ENCODE data around the gene SRGAP2. TPM values are rescaled to one million over a fixed set of nuclear protein-coding genes. Genes with fewer than 3 reads are reported as not detected.
"Not testable (repeated sequence)": the region's sequence is repeated elsewhere in the genome, so short reads cannot be mapped to it uniquely, and the experiment has no call there.

Gene SRGAP2
- total RNA-seq, 1 experiment from 2014 or later = 36.5 TPM

- H3K4me1 ChIP-seq (ENCODE audit: insufficient read depth, low read length); H4K91ac ChIP-seq (ENCODE audit: insufficient read length, low read depth, low read length); H2BK5ac ChIP-seq (ENCODE audit: insufficient read length, low read length); H3K56ac ChIP-seq (ENCODE audit: insufficient read length, low read depth, low read length); H3K23ac ChIP-seq (ENCODE audit: insufficient read length, low read depth, low read length); H3K14ac ChIP-seq (ENCODE audit: insufficient read depth, low read length); H3K4me2 ChIP-seq (ENCODE audit: insufficient read depth, insufficient read length, low read length); H2BK20ac ChIP-seq (ENCODE audit: low read depth, low read length, poor library complexity, severe bottlenecking); DNase-seq; H3T11ph ChIP-seq (ENCODE audit: low read length); H3K23me2 ChIP-seq (ENCODE audit: insufficient read length, low read depth, low read length, poor library complexity, severe bottlenecking); H3K4ac ChIP-seq (ENCODE audit: low read depth, low read length); H2AFZ ChIP-seq (ENCODE audit: low read length); H3K36me3 Mint-ChIP-seq (ENCODE audit: insufficient read depth in 1 of 3, low read depth in 3 of 3); H3K18ac ChIP-seq (ENCODE audit: insufficient read length, low read depth, low read length); H4K20me1 ChIP-seq (ENCODE audit: control insufficient read depth, insufficient read depth, insufficient read length); H4K5ac ChIP-seq (ENCODE audit: insufficient read length, low read depth, low read length); H2AK5ac ChIP-seq (ENCODE audit: insufficient read length, low read length); H2BK12ac ChIP-seq (ENCODE audit: insufficient read length, low read depth, low read length); H2BK15ac ChIP-seq (ENCODE audit: low read depth, low read length); H2BK120ac ChIP-seq (ENCODE audit: low read depth, low read length, poor library complexity, severe bottlenecking); H4K8ac ChIP-seq (replicated peaks; ENCODE audit: insufficient read length, low read depth, low read length); H3K27ac ChIP-seq (ENCODE audit: insufficient read length, low read depth, low read length); H3K27ac Mint-ChIP-seq; H3K27me3 ChIP-seq (ENCODE audit: insufficient read depth, low read length); H3K4me3 Mint-ChIP-seq; H3K4me1 Mint-ChIP-seq; H3K9ac ChIP-seq (ENCODE audit: extremely low read depth, insufficient read length, low read length); H3K27me3 Mint-ChIP-seq (ENCODE audit: low read depth); H3K79me2 ChIP-seq (ENCODE audit: insufficient read depth, low read length); H3K79me1 ChIP-seq (ENCODE audit: insufficient read depth, low read depth, low read length, poor library complexity, severe bottlenecking); H3K9me3 ChIP-seq (ENCODE audit: control insufficient read depth, low read depth, low read length); H3K9me3 Mint-ChIP-seq: not testable (repeated sequence)
- no CpG with 5 or more reads among the region's 3 CpGs for WGBS (ENCODE audit: extremely low coverage, insufficient read length, low lambda C conversion rate)
Measured at GRCh38 chr1:206218285-206218684, 14.9 kb downstream of the SRGAP2 start.

DNA sequence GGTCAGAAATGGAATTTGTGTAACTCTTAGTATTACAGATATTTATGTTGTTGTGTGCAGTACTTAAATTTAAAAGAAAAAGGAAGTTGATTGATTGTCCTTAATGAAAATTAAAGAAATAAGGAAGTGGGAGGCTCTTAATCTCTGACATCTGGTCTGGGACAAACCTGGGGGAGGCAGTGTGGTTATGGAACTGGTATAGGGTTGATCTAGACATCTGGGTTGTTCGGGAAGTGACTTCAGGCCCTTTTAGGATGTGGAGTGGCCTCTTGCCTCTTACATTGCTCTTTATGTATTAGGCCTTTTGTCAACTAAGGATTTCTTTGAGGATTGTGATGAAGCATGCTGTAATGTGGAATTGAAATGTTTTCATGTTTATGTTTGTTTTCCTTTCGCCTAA, 15.4 kb downstream of the SRGAP2 start:
- H3T11ph ChIP-seq (ENCODE audit: low read length); H3K4me3 Mint-ChIP-seq; H4K8ac ChIP-seq (replicated peaks; ENCODE audit: insufficient read length, low read depth, low read length); H2BK12ac ChIP-seq (ENCODE audit: insufficient read length, low read depth, low read length); H3K36me3 Mint-ChIP-seq (ENCODE audit: insufficient read depth in 1 of 3, low read depth in 3 of 3); DNase-seq; H3K9me3 ChIP-seq (ENCODE audit: control insufficient read depth, low read depth, low read length); H4K20me1 ChIP-seq (ENCODE audit: control insufficient read depth, insufficient read depth, insufficient read length); H3K14ac ChIP-seq (ENCODE audit: insufficient read depth, low read length); H3K27me3 Mint-ChIP-seq (ENCODE audit: low read depth); H2AFZ ChIP-seq (ENCODE audit: low read length); H3K27me3 ChIP-seq (ENCODE audit: insufficient read depth, low read length); H2BK20ac ChIP-seq (ENCODE audit: low read depth, low read length, poor library complexity, severe bottlenecking); H3K4me2 ChIP-seq (ENCODE audit: insufficient read depth, insufficient read length, low read length); H3K4ac ChIP-seq (ENCODE audit: low read depth, low read length); H3K9me3 Mint-ChIP-seq; H3K27ac Mint-ChIP-seq; H2BK15ac ChIP-seq (ENCODE audit: low read depth, low read length); H3K18ac ChIP-seq (ENCODE audit: insufficient read length, low read depth, low read length); H3K56ac ChIP-seq (ENCODE audit: insufficient read length, low read depth, low read length); H4K5ac ChIP-seq (ENCODE audit: insufficient read length, low read depth, low read length); H3K79me2 ChIP-seq (ENCODE audit: insufficient read depth, low read length); H3K27ac ChIP-seq (ENCODE audit: insufficient read length, low read depth, low read length); H3K4me1 ChIP-seq (ENCODE audit: insufficient read depth, low read length); H3K23ac ChIP-seq (ENCODE audit: insufficient read length, low read depth, low read length); H3K4me1 Mint-ChIP-seq; H3K79me1 ChIP-seq (ENCODE audit: insufficient read depth, low read depth, low read length, poor library complexity, severe bottlenecking); H2AK5ac ChIP-seq (ENCODE audit: insufficient read length, low read length); H3K9ac ChIP-seq (ENCODE audit: extremely low read depth, insufficient read length, low read length); H4K91ac ChIP-seq (ENCODE audit: insufficient read length, low read depth, low read length); H2BK5ac ChIP-seq (ENCODE audit: insufficient read length, low read length); H3K23me2 ChIP-seq (ENCODE audit: insufficient read length, low read depth, low read length, poor library complexity, severe bottlenecking); H2BK120ac ChIP-seq (ENCODE audit: low read depth, low read length, poor library complexity, severe bottlenecking): not testable (repeated sequence)
- WGBS (ENCODE audit: extremely low coverage, insufficient read length, low lambda C conversion rate) = no CpG with 5 or more reads among the region's 2 CpGs

Measured in H9 (cell line).